T-helper 1 cell treated with Interleukin-12 subunit alpha and Interleukin-12 subunit beta and Interleukin-4 antibody, amounts not matched to agents 30 μg/mL and 1 μg/mL, for 36 hours (primary cell): Measurements from ENCODE around the gene ELF2.
"Not testable (repeated sequence)": the region's sequence is repeated elsewhere in the genome, so short reads cannot be mapped to it uniquely, and the experiment has no call there.

Experiments
- H3K27ac Mint-ChIP-seq: one replicate; pipeline ENCODE4 v1.8.0; 2021; ENCODE audit warnings: mild to moderate bottlenecking, mixed read lengths
- H3K27me3 Mint-ChIP-seq: one replicate; pipeline ENCODE4 v1.8.0; 2021; ENCODE audit warnings: low read depth, mixed read lengths
- H3K36me3 Mint-ChIP-seq: one replicate; pipeline ENCODE4 v1.8.0; 2021; ENCODE audit warnings: low read depth, mixed read lengths
- H3K4me1 Mint-ChIP-seq: one replicate; pipeline ENCODE4 v1.8.0; 2021; ENCODE audit warnings: low read depth, mixed read lengths
- H3K4me3 Mint-ChIP-seq: one replicate; pipeline ENCODE4 v1.8.0; 2021; ENCODE audit warnings: mild to moderate bottlenecking, moderate library complexity, mixed read lengths
- H3K9me3 Mint-ChIP-seq: one replicate; pipeline ENCODE4 v1.8.0; 2021; ENCODE audit warnings: mixed read lengths

The ELF2 gene

DNA sequence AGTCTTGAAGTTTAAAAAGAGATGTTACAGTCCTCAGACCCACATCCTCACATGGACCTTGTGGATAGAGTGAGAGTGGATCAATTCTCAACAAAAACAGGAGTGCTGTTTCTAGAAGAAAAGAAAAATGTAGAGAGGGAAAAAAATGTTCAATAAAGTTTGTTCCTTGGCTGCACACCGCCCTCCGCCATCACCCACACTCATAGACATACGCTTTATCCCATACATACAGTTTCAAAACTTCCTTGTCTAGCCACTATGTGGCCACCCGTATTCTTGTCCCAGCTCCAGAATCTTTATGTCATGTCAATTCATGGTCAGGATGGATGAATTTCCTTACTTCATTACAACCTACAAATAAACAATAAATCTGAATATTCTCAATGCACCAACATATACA lies 23.5 kb upstream of the ELF2 start:
- Mint-ChIP-seq H3K4me1 (no peaks in the 10 kb centered on the region), H3K4me3 (no peak overlapping the region), H3K36me3 (no peaks in the 10 kb centered on the region)

GRCh38 chr4:139200102-139200501 lies 23.1 kb upstream of the ELF2 start:
- Mint-ChIP-seq H3K4me1 (no peaks in the 10 kb centered on the region), H3K27ac (no peak overlapping the region), H3K4me3 (no peak overlapping the region)

More for the DNA sequence above, 23.5 kb upstream of the ELF2 start:
- H3K9me3 Mint-ChIP-seq = no peaks in the 10 kb centered on the region
- no peak overlapping the region for H3K27ac Mint-ChIP-seq
- peaks cover 37% of the 10 kb centered on the region for H3K27me3 Mint-ChIP-seq

GRCh38 chr4:139197214-139197613 lies 20.2 kb upstream of the ELF2 start:
- not testable (repeated sequence) for H3K27ac Mint-ChIP-seq, H3K36me3 Mint-ChIP-seq, H3K4me1 Mint-ChIP-seq, H3K4me3 Mint-ChIP-seq, H3K9me3 Mint-ChIP-seq
- H3K27me3 Mint-ChIP-seq = peaks cover 37% of the 10 kb centered on the region

More at GRCh38 chr4:139200102-139200501, 23.1 kb upstream of the ELF2 start:
- Mint-ChIP-seq H3K27me3 (peaks cover 37% of the 10 kb centered on the region), H3K36me3 (no peaks in the 10 kb centered on the region), H3K9me3 (no peaks in the 10 kb centered on the region)

- H3K9me3 Mint-ChIP-seq = no peaks in the 10 kb centered on the region
- H3K27ac Mint-ChIP-seq = no peak overlapping the region
- no peaks in the 10 kb centered on the region for H3K36me3 Mint-ChIP-seq
- peaks cover 38% of the 10 kb centered on the region for H3K27me3 Mint-ChIP-seq
- no peaks in the 10 kb centered on the region for H3K4me1 Mint-ChIP-seq
- no peak overlapping the region for H3K4me3 Mint-ChIP-seq
These were observed 19.4 kb upstream of the ELF2 start for GRCh38 chr4:139196462-139196861.

DNA sequence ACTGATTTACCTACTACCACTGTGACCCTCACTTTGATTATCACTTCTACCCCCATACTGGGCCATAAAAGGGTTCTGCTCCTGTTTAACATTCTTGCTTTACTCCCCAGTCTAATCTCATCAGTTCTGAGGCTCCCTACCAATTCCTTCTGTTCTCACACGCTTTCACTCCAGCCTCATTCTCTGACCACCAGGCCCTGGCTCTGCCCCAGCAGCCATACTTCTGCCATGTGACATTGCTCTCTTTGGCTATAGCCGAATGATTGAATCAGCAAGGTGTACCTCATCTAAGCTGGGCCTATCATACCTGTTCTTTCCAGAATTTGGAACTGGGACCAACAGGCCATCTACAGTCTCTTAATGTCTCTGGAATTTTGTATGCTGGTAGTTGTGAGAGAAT lies 14.4 kb upstream of the ELF2 start:
- peaks cover 10% of the 10 kb centered on the region for H3K27me3 Mint-ChIP-seq
- H3K27ac Mint-ChIP-seq = no peak overlapping the region
- no peak overlapping the region for H3K4me3 Mint-ChIP-seq
- no peaks in the 10 kb centered on the region for H3K9me3 Mint-ChIP-seq
- peaks cover 4% of the 10 kb centered on the region for H3K4me1 Mint-ChIP-seq
- H3K36me3 Mint-ChIP-seq = no peaks in the 10 kb centered on the region

- Mint-ChIP-seq H3K9me3 (no peaks in the 10 kb centered on the region), H3K36me3 (no peaks in the 10 kb centered on the region), H3K27me3 (peaks cover 7% of the 10 kb centered on the region), H3K4me3 (no peak overlapping the region), H3K4me1 (peaks cover 4% of the 10 kb centered on the region), H3K27ac (no peak overlapping the region)
These were observed 13.0 kb upstream of the ELF2 start for GRCh38 chr4:139189972-139190371.

- H3K4me3 Mint-ChIP-seq = no peak overlapping the region
- H3K9me3 Mint-ChIP-seq = no peaks in the 10 kb centered on the region
- H3K27ac Mint-ChIP-seq = no peak overlapping the region
- peaks cover 8% of the 10 kb centered on the region for H3K27me3 Mint-ChIP-seq
- H3K4me1 Mint-ChIP-seq = peaks cover 4% of the 10 kb centered on the region
- no peaks in the 10 kb centered on the region for H3K36me3 Mint-ChIP-seq
These were observed 12.4 kb upstream of the ELF2 start for GRCh38 chr4:139189417-139189749.

GRCh38 chr4:139188648-139189416 lies 11.8 kb upstream of the ELF2 start:
- H3K36me3 Mint-ChIP-seq = no peaks in the 10 kb centered on the region
- H3K27ac Mint-ChIP-seq = no peak overlapping the region
- no peaks in the 10 kb centered on the region for H3K9me3 Mint-ChIP-seq
- H3K4me1 Mint-ChIP-seq = peaks cover 4% of the 10 kb centered on the region
- no peak overlapping the region for H3K4me3 Mint-ChIP-seq
- H3K27me3 Mint-ChIP-seq = peaks cover 11% of the 10 kb centered on the region

GRCh38 chr4:139184129-139184528 lies 7.1 kb upstream of the ELF2 start:
- peaks cover 31% of the 10 kb centered on the region for H3K27me3 Mint-ChIP-seq
- no peak overlapping the region for H3K27ac Mint-ChIP-seq
- no peak overlapping the region for H3K4me3 Mint-ChIP-seq
- no peaks in the 10 kb centered on the region for H3K9me3 Mint-ChIP-seq
- H3K36me3 Mint-ChIP-seq = no peaks in the 10 kb centered on the region
- peaks cover 3% of the 10 kb centered on the region for H3K4me1 Mint-ChIP-seq

- H3K4me3 Mint-ChIP-seq = peak overlapping the region; percentile 93
- H3K27ac Mint-ChIP-seq = peak overlapping the region; percentile 97
- peaks cover 40% of the 10 kb centered on the region for H3K27me3 Mint-ChIP-seq
- peaks cover 18% of the 10 kb centered on the region for H3K4me1 Mint-ChIP-seq
- no peaks in the 10 kb centered on the region for H3K36me3 Mint-ChIP-seq
- no peaks in the 10 kb centered on the region for H3K9me3 Mint-ChIP-seq
These were observed 1.0 kb upstream of the ELF2 start for GRCh38 chr4:139177869-139178619.

DNA sequence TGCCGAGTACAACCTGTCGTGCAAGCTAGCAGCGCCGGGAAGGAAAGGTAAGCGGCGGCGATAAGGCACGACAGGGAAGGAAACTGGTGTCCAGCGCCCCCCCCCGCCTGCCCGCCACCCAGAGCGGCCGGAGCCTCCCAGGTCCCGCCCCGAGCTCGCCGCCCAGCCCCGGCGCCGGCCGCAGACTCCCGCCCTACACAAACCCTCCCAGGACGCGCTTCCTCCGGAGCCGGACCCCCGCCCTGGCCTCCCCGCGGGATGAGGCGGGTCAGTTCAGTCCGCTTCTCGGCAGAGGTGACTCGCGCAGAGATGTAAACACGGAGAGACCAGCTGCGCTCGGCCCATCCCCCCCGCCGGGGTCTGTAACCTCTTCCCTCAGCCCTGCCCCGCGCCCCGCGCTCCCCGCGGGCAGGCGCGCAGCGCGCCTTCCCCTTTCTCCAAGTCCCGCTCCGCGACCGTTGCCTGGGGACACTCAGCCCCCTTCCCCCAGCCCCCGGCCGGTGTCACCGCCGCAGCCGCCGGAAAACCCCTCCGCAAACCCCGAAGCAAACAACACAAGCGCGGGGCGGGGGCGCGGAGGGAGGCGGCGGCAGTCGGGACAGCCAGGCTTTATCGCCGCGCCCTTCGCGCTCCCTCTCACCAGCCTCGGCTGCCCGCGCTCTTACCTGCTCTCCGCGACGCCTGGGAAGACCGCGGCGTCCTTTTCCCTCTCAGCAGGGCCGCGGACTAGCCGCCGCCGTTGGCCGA lies 543 bp downstream of the ELF2 start:
- H3K9me3 Mint-ChIP-seq = no peaks in the 10 kb centered on the region
- peaks cover 21% of the 10 kb centered on the region for H3K4me1 Mint-ChIP-seq
- H3K27ac Mint-ChIP-seq = peak overlapping the region; percentile 66
- peak overlapping the region; percentile 86 for H3K4me3 Mint-ChIP-seq
- H3K36me3 Mint-ChIP-seq = no peaks in the 10 kb centered on the region
- peaks cover 29% of the 10 kb centered on the region for H3K27me3 Mint-ChIP-seq

- peaks cover 24% of the 10 kb centered on the region for H3K27me3 Mint-ChIP-seq
- H3K27ac Mint-ChIP-seq = peak overlapping the region; percentile 58
- no peaks in the 10 kb centered on the region for H3K36me3 Mint-ChIP-seq
- H3K9me3 Mint-ChIP-seq = no peaks in the 10 kb centered on the region
- H3K4me3 Mint-ChIP-seq = peak overlapping the region; percentile 86
- peaks cover 21% of the 10 kb centered on the region for H3K4me1 Mint-ChIP-seq
These were observed 1.2 kb downstream of the ELF2 start for GRCh38 chr4:139175646-139176301.

DNA sequence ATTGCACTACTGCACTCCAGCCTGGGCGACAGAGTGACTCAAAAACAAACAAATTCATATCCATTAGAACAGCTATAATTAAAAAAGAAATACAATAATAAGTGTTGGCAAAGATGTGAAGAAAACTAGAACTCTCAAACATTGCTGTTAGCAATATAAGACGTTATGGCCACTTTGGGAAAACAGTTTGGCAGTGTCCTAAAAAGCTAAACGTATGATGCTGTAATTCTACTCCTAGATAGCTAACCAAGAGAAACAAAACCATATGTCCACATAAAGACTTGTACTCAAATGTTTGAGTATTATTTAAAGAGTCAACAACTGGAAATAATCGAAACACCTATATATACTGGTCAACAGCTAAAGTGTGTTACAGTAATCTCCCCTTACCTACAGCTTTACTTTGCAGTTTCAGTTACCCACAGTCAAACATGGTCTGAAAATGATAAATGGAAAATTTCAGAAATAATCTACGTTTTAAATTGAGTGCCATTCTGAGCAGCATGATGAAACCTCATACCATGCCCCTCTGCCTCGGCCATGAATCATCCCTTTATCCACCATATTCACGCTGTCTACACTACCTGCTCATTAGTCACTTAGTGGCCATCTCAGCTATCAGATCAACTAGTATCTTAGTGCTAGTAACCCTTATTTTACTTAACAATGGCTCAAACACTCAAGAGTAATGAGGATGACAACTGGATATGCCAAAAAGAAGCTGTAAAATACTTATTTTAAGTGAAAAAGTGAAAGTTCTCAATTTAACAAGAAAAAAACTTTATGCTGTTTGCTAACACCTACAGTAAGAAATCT lies 4.9 kb downstream of the ELF2 start:
- H3K27ac Mint-ChIP-seq = no peak overlapping the region
- H3K4me3 Mint-ChIP-seq = no peak overlapping the region
- peaks cover 17% of the 10 kb centered on the region for H3K27me3 Mint-ChIP-seq
- H3K36me3 Mint-ChIP-seq = no peaks in the 10 kb centered on the region
- no peaks in the 10 kb centered on the region for H3K9me3 Mint-ChIP-seq
- H3K4me1 Mint-ChIP-seq = peaks cover 16% of the 10 kb centered on the region

- H3K9me3 Mint-ChIP-seq = no peaks in the 10 kb centered on the region
These were observed 6.1 kb downstream of the ELF2 start for GRCh38 chr4:139170932-139171331.

More at GRCh38 chr4:139170932-139171331, 6.1 kb downstream of the ELF2 start:
- Mint-ChIP-seq H3K4me1 (peaks cover 15% of the 10 kb centered on the region), H3K27ac (no peak overlapping the region), H3K4me3 (no peak overlapping the region), H3K27me3 (peaks cover 14% of the 10 kb centered on the region), H3K36me3 (no peaks in the 10 kb centered on the region)
